Esophagus mucosa (tissue), 1 donor: Measurements from ENCODE around the gene KASH5. TPM values are rescaled to one million over a fixed set of nuclear protein-coding genes. Genes with fewer than 3 reads are reported as not detected.

Experiments used
- ATAC-seq: fragments of 200-7000 bp; cut with Tn5 transposase; one replicate; pipeline ENCODE4 v1.9.1; 2020
- total RNA-seq: library from RNA; stranded (reverse); gene quantifications from one replicate; pipeline ENCODE4 v1.2.4, GENCODE V29; 2023
- donor health status: DM: yes; HTN: yes; CAD: no.

KASH5 gene
- total RNA-seq, 1 donor from 2014 or later = not detected

DNA sequence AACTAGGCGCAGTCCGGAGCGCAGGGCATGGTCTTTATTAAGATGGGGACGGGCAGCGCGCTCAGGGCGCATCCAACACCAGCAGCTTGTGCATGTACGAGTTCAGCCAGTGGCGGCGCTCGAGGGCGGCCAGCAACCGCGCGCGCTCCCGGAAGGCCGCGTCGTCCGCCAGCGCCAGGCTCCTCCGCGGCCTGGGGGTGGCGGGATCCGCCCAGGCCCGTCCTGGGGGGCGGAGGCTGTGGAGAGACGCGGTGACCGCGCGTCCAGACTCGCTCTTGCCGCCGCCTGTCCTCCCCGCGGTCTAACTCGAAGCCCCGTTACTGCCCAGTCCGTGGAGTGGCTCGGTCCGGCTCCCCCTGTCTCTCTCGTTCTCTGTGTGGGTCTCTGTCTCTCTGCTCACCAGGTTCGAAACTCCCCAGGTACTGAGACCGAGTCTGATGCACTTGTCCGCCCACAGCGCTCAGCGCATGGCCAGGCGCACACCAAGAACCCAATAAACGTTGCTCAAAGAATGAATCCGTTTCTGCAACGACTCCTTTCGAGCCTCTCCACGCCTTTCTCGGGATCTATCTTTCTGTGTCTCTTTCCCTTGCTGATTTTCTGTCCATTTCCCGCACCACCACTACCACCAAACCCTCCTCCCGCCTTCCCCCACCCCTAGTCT, 34.5 kb downstream of the KASH5 start:
- ATAC-seq = peak; percentile 54

DNA sequence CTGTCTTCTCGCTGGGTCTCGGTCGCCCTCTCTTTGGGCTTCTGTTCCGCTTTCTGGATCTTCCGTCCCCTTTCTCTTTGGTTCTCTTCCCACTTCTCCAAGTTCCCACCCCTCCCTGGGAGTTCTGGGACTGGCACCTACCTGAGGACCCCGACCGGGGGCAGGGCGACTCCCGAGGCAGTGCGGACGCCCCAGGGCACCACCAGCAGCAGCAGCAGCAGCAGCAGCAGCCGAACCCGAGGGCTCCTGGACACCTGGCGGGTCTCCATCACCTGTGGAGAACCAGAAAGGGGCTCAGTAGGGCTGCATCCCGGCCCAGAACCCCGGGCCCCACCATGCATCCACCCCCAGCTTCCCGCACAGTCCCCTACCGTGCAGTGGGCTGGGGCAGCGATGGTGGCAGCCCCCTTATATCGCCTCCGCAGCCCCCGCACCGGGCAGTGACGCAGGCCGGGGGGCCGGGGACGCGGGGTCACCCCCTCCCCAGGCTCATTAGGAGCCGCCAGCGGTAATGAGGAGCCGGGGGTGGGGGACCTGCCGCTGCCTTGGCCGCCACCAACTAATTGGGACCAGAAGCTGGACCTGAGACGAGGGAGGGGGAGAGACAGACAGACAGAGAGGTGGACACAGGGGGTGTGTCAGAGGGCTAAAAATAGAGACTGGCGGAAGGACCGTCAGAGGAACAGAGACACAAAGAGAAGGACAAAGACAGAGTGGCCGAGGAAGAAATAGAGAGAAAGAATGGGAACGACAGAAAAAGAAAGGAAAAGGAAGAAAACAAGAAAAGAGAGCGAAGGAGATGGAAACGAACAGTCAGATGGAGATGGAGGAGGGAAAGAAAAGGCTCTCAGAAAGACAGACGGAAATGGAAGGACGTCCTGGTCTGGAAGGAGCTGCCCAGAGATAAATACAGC, 35.3 kb downstream of the KASH5 start, which contains the start of gene PTH2:
Gene PTH2 (minus strand): TSS at position 371 of the 914 bp plus-strand sequence. CDS start 102 bp downstream, at position 269.
- ATAC-seq = no peak

DNA sequence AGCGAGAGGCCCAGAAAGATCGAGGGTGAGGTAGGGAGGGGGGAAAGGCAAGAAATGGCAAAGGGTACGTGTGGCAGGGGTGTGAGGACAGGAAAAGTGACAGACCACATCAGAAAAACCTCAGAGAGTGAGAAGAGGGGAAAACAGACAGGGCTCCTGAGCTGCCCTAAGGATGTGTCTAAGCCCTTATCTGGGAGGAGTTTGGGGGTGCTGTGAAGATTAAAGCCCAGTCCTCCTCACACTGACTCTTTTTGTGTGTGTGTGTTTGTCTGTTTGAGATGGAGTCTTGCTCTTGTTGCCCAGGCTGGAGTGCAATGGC, 35.9 kb downstream of the KASH5 start:
- no peak for ATAC-seq

DNA sequence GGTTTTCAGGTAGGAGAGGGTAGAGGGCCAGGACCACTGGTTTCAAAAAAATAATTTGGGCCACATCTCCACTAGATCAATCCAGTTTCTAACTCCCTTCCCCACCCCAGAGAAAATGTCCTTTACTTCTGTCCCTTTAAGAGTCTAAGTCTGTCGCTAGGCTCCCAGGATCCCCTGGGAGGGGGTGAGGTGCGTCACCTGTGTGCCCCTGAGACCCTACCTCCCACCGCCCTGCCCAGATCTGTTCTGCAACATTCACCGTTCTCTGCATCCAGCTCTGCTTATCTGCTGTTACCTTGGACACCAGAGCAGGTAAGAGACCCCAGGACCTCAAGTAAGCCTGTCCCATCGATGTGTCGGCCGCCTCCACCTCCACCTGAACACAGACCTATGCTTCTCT, 37.1 kb downstream of the KASH5 start, which contains the start of gene GFY:
Gene GFY (plus strand): TSS at position 211 of the 400 bp plus-strand sequence. CDS start 1,043 bp downstream, outside the sequence.
- ATAC-seq = no peak

DNA sequence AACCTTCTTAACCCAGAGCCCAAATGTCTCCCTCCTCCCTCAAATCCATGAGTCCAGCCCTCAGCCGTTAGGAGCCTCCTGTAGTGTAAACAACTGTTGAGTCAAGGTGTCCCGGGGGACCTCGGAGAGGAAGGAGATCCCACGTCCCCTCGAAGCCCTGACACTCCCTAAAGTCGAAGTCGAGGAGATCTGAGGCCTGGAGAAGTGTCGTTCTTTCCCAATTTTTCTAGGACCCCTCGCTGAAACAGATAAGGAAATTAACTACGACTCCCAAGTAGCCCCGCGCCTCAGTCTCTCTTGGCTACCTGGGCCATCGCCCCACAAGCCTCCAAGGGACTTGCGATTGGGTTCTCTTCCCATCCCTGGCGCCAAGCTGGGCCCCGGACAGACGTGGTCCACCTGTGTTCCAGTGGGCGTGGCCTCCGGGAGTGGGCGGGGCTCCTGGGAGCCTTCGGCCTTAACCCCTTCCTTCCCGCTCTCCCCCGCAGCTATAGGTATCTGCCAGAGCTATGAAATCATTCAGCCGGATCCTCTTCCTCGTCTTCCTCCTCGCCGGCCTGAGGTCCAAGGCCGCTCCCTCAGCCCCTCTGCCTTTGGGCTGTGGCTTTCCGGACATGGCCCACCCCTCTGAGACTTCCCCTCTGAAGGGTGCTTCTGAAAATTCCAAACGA, 38.0 kb downstream of the KASH5 start:
- ATAC-seq = no peak

DNA sequence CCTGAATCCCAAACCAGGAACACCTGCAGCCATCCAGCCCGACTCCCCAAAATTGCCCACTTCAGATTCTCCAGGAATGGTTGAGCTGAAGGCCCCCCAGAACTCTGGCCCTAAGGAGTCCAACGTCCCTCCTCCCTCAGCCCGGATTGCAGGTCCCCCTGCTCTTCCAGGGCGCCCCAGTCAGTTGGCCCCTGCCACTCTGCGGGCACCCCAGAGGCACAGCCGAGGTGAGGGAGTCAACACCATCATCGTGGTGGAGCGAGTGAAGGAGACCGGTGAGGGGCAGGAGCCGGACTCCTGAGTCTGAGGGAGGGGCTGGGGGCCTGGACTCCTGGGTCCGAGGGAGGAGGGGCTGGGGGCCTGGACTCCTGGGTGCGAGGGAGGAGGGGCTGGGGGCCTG, 39.3 kb downstream of the KASH5 start:
- ATAC-seq = no peak

DNA sequence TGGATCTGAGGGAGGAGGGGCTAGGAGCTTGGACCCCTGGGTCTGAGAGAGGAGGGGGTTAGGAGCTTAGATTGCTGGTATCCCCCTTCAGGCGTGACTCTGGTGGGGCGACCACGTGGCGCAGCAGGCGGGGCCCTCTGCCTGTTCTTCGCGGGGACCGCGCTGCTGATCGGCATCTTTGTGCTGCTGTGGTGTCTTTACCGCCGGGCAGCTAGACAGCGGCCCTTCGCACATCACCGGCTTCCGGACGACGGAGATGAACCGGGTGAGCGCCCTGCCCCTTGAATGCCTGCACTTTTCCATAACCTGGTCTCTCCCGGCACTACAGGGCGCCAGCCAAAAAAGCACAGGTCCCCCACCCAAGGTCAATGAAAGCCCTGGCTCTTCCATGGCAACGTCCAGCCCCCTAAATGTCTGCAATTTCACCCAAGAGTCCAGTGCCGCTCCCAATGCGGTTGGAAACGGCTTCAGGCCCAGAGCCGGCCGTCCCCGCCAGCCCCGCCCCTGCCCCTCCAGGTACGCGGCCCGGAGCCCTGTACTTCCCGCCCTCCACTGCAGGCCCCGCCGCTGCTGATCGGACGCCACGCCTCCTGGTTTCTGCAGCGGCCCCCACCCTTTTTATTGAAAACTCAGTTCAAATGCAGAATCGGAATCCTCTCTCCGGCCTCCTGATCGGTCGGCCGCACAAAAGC, 40.0 kb downstream of the KASH5 start:
- ATAC-seq = no peak

DNA sequence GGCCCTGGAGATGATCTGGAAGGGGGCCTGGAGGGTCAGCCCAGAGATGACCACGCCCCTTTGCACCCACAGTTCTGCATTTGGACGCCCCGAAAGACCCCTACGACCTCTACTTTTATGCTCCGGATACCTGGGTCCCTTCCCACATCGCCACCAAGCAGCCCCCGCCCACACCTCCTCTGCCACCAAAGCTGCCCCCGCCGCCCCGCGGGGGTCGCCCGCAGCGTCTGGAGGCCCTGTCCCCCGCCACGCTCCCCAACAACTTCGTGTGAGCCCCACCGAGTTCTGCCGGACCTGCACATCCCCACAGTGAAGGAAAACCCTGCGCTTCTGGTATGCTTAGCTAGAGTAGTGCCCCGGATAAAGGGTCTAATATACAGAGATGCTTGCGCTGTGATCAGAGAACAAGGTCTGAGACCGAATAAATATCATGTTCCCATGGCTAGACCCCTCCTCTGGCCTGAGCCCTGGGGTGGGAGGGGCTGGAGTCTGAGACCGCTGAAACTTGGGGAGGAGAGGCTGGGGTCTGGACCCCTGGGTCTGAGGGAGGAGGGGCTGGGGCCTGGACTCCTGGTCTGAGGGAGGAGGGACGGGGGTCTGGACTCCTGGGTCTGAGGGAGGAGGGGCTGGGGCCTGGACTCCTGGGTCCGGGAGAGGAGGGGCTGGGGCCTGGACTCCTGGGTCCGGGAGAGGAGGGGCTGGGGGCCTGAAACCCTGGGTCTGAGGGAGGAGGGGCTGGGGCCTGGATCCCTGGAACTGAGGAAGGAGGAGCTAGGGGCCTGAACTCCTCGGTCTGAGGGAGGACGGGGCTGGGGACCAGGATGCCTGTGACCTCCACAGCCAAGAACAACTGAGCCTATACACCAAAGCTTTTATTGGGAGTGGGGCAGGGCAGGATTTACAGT, 40.8 kb downstream of the KASH5 start:
- no peak for ATAC-seq

DNA sequence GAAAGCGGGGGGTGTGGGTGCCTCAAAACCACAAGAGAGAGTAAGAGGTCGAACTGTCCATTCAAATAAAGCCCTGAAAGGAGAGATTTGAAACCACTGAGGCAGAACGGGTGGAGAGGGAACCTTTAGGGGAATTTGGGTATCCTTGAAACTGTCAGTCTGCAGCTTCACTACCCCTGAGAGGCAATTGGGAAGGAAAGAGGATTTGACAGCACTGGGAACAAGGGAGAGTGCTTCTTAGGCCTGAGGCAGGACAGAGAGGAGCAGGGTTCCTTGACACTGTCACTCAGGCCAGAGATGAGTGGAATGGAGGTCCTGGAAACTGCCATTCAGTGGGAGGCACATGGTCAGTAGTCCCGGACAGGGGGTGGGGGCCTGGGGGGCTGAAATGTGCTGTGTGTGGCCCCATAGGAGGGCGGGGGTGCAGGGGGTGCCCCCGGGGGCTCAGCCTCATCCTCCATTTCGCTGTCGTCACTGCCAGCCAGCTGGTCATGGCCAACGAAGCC, 42.2 kb downstream of the KASH5 start:
- no peak for ATAC-seq

DNA sequence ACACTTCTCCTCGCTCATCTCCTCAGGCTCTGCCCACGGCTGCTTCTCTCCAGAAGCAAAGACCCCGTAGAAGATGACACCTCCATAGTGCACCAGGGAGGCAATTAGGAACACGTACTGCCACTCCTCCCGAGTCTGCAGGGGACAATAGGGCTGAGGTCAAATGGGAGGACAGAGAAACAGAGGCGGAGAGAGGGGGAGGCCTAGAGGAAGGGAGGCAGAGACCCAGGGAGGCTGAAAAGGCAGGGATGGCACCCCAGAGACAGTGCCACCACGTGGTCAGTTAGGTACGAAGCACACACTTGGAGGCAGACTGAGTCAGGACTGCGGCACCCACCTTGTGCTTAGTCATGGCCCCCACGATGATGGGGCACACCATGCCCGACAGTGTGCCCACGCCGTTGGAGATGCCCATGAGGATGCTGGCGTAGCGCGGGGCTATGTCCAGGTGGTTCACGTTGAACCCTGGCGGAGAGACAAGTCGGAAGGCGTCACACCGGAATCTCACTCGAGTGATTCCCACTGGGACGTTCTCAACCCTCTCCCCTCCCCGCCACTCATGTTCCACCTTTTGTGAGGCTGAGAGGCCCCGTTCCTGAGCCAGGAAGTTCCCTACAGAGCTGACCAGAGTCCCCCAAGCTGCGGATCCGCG, 42.8 kb downstream of the KASH5 start:
- ATAC-seq = peak; percentile 6

DNA sequence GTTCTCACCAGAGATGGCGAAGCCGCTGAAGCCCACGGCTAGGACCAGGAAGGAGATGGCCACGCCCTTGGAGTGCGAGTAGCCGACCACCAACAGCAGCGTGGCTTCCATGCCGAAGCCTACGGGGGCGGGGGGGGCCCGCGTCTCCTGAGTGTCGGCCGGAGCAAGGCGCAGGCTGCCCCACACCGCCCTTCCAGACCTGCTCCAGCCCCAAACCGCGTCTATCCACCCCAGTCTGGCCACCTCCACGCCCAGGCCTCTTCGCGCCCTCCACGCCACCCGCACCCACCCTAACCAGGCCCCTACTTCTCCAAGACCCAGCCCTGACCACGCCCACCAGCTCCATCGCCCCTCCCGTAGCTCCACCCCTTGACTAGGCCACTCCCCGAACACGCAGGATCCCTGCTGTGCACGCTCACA, 43.3 kb downstream of the KASH5 start:
- no peak for ATAC-seq

DNA sequence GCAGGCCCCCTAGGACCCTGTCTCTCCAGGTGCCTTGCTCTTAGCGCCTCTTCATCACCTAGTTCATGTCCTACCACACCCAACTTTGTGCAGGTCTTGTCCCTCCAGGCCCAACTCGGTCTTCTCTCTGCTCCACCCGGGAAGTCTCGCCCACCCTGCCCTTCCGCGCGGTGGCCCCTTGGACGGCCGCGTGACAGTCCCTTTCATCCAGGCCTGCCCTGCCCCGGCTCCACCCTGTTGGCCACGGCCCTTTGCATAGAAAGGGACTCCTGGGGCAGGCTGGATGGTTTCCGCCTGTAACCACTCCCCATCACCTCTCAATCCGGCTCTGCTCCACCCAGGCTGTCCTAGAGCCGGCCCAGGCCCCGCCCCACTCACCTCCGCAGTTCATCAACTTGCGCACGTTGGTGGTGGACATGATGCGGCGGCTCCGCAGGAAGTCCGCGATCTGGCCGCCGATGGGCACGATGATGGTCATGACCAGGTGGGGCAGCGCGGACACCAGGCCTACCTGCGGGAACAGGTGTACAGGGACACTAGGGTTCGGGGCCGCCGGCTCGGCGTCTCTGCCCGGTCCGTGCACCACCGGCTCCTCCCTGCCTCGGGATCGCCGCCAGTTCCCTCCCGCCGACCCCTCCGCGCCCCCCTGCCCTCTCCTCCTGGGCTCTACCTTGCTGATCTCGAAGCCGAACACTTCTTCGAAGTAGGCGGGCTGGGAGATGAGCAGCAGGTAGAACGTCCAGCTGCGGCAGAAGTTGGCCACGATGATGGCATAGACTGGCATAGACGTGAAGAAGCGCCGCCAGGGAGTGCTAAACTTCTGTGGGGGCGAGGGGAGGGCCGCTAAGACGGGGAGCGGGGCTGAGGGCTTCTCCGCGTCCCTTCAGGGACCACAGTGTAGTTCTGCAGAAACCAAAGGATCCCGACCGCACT, 44.4 kb downstream of the KASH5 start:
- ATAC-seq = peak; percentile 68

DNA sequence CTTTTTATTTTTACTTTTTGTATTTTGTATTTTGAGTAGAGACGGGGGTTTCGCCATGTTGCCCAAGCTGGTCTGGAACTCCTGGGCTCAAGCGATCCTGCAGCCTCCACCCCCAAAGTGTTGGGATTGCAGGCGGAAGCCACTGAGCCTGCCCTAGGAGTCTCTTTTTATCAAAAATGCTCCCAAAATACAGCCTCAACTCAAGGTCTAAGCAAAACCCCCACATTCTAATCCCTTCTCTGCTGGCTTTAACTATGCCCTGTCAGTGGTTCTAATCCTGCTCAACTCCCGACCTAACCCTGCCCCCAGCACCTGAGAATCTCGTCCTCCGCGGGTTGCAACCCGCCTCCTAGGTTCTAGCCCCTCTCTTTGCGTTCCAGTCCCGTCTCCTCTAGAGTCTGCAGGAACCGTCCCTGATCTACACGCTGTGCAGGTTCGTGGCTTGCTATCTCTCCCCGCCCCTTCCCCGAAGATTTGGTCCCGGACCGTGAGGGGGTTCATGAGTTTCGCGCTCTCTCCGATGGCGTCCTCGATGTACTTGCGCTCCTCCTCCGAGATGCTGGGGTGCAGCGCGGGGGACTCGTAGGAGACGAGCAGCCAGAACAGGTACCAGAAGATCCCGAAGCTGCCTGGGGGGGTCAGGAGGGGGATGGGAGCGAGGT, 45.3 kb downstream of the KASH5 start:
- no peak for ATAC-seq

DNA sequence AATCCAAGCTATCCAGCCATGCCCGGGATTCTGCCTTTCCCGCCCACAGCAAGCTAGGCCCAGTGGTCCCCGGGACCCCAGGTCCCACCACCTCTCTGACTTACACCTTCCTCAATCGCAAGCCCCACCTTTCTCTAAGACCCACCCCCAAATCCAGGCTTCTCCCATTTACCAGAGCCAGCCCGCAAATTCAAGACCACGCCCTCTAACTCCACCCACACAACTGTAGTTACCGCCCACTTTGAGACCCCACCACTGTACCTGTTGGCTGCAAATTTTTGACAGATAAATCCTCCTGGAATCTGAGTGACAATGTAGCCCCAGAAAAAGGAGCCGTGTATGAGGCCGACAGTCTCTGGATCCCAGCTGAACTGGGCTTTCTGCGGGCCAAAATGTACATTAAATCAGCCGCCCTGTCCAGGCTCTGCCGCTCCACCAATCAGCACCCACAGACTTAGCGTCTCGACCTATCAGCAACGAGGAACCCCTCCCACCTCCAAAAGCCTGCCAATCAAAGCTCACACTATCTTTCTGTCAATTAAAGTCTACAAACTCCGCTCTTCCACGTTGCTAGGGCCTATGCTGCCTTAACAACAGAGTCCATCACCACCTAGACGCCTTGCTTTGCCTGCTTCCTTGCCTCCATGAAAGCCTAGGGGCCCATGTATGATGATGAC, 47.0 kb downstream of the KASH5 start:
- no peak for ATAC-seq

DNA sequence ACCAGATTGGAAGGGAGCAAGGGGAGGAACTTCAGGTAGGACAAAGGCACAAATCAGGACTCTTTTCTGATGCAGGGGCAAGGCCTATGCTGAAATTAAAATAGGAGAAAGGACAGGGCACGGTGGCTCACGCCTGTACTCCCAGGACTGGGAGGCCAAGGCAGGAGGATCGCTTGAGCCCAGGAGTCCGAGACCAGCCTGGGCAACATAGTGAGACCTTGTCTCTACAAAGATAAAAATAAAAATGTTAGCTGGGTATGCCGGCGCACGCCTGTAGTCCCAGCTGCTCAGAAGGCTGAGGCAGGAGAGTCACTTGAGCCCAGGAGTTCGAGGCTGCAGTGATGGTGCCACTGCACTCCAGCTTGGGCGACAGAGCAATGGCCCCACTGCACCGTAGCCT, 47.6 kb downstream of the KASH5 start:
- no peak for ATAC-seq

DNA sequence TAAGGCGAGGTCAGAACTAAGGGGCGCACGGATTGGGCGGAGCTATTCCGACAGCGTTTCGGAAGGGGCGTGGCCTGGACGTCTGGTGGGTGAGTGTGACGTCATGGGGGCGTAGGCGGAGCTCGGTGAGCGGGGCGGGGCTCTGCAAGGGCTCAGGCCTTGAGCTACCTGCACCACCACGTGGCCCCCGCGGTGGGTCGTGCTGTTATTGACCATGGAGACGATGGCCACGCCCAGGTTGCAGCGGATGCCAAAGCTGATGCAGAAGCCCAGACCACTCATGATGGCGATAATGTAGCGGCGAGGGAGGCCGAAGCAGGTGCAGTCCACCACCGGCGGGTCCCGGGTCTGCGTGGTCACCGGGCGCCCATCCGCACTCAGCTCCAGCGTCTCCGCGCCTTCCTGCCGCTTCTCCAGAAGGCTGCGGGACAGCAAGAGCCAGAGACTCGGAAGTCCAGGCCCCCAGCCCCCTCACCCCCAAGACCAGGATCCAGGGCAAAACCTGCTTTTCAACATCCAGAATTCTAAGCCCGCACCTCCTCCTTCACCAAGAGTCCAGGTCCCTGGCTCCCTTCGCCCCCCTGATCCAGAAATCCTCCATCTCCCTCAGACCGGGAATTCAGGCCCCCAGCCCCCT, 48.5 kb downstream of the KASH5 start:
- no peak for ATAC-seq

DNA sequence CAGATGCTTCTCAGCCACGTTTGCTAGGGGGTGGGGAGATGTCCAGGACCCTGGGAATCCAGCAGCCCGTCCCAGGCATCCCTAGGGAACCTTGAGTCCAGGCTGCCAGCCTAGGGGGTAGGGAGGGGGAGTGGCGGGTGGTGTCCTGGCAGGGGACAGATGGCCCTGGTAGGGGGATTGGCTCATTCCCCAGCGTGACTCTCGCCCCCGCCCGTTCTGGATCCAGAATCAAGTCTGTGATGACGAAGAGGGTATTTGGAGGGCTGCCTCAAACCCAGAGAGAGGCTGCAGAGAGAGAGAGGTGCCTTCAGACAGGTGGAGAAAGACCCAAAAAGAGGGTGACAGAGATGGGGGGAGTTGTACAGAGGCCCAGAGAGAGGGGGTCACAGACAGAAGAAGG, 49.2 kb downstream of the KASH5 start:
- no peak for ATAC-seq

DNA sequence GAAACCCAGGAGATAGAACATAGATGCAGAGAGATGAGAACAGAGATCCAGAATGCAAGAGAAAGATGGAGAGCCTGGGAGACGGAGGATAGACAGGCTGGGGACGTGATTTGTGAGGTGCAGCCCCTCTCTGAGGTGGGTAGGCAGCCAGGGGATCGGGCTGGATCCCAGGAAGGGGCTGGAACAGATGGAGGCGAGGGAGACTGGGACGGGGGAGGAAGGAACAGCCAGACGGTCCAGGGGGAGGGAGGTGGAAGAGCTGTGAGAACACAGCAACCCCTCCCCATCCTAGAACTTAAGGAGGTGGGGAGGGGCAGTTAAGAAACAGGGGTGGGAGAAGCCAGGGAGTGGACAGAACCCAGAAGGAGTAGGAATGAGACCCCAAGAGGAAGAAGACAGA, 50.2 kb downstream of the KASH5 start:
- no peak for ATAC-seq
